Lung (tissue), 12 donors: ENCODE data around the gene ADCY6. TPM values are rescaled to one million over a fixed set of nuclear protein-coding genes. Genes with fewer than 3 reads are reported as not detected.
A peak's percentile ranks its signal among the peaks of the same experiment; 100 is the strongest.

Experiments used
- ATAC-seq: fragments of 200-7000 bp; cut with Tn5 transposase; one replicate; pipeline ENCODE4 v1.9.1; 2020; ENCODE audit warnings: moderate number of reproducible peaks; ENCODE audit not compliant: insufficient read depth, low FRiP score
- DNase-seq, 3 donors: peaks; one replicate each; pipeline ENCODE4 v3.0.0-alpha.2; 2013 to 2017
- H3K27ac ChIP-seq, 2 donors: one replicate each; pipeline ENCODE4 v1.5.1; 2013; ENCODE audit warnings: mild to moderate bottlenecking in 2 of 2, moderate library complexity in 2 of 2, control low read depth in 1 of 2, inconsistent platforms in 1 of 2, low read depth in 1 of 2, low read length in 1 of 2
- H3K27me3 ChIP-seq, 3 donors: one replicate each; pipeline ENCODE4 v1.5.1; 2013; ENCODE audit warnings: low read length in 2 of 3; ENCODE audit not compliant: control insufficient read depth in 3 of 3, insufficient read depth in 3 of 3
- H3K36me3 ChIP-seq, 4 donors: one replicate each; pipeline ENCODE4 v1.5.1; 2013; ENCODE audit warnings: low read length in 4 of 4, mild to moderate bottlenecking in 1 of 4, moderate library complexity in 1 of 4; ENCODE audit not compliant: control insufficient read depth in 4 of 4, insufficient read depth in 4 of 4
- H3K4me1 ChIP-seq, 5 donors: one replicate each; pipeline ENCODE4 v1.5.1; 2013; ENCODE audit warnings: low read length in 5 of 5, mild to moderate bottlenecking in 2 of 5, moderate library complexity in 1 of 5; ENCODE audit not compliant: control insufficient read depth in 5 of 5, insufficient read depth in 5 of 5
- H3K4me3 ChIP-seq: one replicate; pipeline ENCODE4 v1.5.1; 2013; ENCODE audit warnings: mild to moderate bottlenecking, control low read depth, moderate library complexity
- H3K9ac ChIP-seq, 2 donors: one replicate each; pipeline ENCODE4 v1.5.1; 2013; ENCODE audit warnings: low read length in 2 of 2, control low read depth in 1 of 2; ENCODE audit not compliant: insufficient read depth in 1 of 2
- H3K9me3 ChIP-seq, 4 donors: one replicate each; pipeline ENCODE4 v1.5.1; 2013; ENCODE audit warnings: low read length in 3 of 4, mild to moderate bottlenecking in 1 of 4, moderate library complexity in 1 of 4; ENCODE audit not compliant: control insufficient read depth in 4 of 4, insufficient read depth in 3 of 4
- CTCF ChIP-seq: IDR thresholded peaks from 2 replicates; pipeline ENCODE4 v1.5.1; 2012; ENCODE audit warnings: mild to moderate bottlenecking; ENCODE audit errors: control extremely low read depth, extremely low read depth
- WGBS, 2 donors: extraction: QIAGEN DNeasy Blood & Tissue Kit; methylation state at CpG; one replicate each; pipeline ENCODE4 v1.1.7; 2013; 5-methylcytosine and 5-hydroxymethylcytosine counted together
- polyA plus RNA-seq, 2 donors: library from polyadenylated mRNA; stranded (reverse); fragments of 200-250 nt; gene quantifications; one replicate each; pipeline ENCODE4 v1.2.1, GENCODE V29; 2013
- total RNA-seq, 2 donors: library from RNA; depleted of rRNA in 1 of 2; stranded (reverse); fragments of >200 nt in 1 of 2; gene quantifications; one replicate each; pipeline ENCODE4 v1.2.1, GENCODE V29; 2014 to 2021
- donor health status: control.
- donor health status: control.
- donor health status: Bipolar disorder and iron deficiency.
- donor health status: healthy.
- donor health status: DM: yes; HTN: yes; CAD: no.

Gene ADCY6
- total and polyA plus RNA-seq, 4 donors, result 14.4 to 37.0 (median 26.2) TPM

GRCh38 chr12:48811437-48812090, 22.7 kb upstream of the ADCY6 start:
- WGBS, 2 donors, result 82 to 92% methylated on average over 5 of the region's 5 CpGs
- Histone ChIP-seq H3K27ac (peak overlapping the region in 1 of 2 donors; percentile 46), H3K36me3 (no peaks in the 10 kb centered on the region), H3K4me3 (no peak overlapping the region), H3K27me3 (no peaks in the 10 kb centered on the region), H3K9ac (peak overlapping the region in 1 of 2 donors; percentile 39), H3K9me3 (no peaks in the 10 kb centered on the region), H3K4me1 (peaks cover 0 to 45% (median 9%) of the 10 kb centered on the region in 5 donors)
- TF ChIP-seq CTCF, result no peak
- DNase-seq, result no peak
- no peak for ATAC-seq

GRCh38 chr12:48810903-48811431, 22.1 kb upstream of the ADCY6 start:
- no peaks in the 10 kb centered on the region for H3K36me3 ChIP-seq
- no peaks in the 10 kb centered on the region for H3K9me3 ChIP-seq
- ATAC-seq (peak; percentile 9), DNase-seq (peak; percentile 66 to 71 (median 70))
- H3K27ac ChIP-seq, result peak overlapping the region in 1 of 2 donors; percentile 46
- H3K9ac ChIP-seq, result peak overlapping the region in 1 of 2 donors; percentile 39
- no peak overlapping the region for H3K4me3 ChIP-seq
- TF ChIP-seq CTCF, result no peak
- WGBS, 2 donors, result 58 to 75% methylated on average over 5 of the region's 5 CpGs
- H3K4me1 ChIP-seq, result peaks cover 0 to 39% (median 5%) of the 10 kb centered on the region in 5 donors
- no peaks in the 10 kb centered on the region for H3K27me3 ChIP-seq

- ATAC-seq, result no peak
Observed at GRCh38 chr12:48807981-48808380, 19.1 kb upstream of the ADCY6 start.

More at GRCh38 chr12:48807981-48808380, 19.1 kb upstream of the ADCY6 start:
- Histone ChIP-seq H3K9me3 (no peaks in the 10 kb centered on the region), H3K9ac (no peak overlapping the region), H3K27me3 (no peaks in the 10 kb centered on the region), H3K27ac (no peak overlapping the region), H3K4me1 (peaks cover 0 to 20% (median 5%) of the 10 kb centered on the region in 5 donors), H3K36me3 (no peaks in the 10 kb centered on the region), H3K4me3 (no peak overlapping the region)
- no peak for TF ChIP-seq CTCF
- WGBS, 2 donors, result 89 to 90% methylated on average over 3 of the region's 3 CpGs
- DNase-seq, result no peak
